Muscle of back (tissue), 11 donors: ENCODE measurements around the gene GSTM3. TPM values are rescaled to one million over a fixed set of nuclear protein-coding genes. Genes with fewer than 3 reads are reported as not detected.
"Not testable (repeated sequence)": the region's sequence is repeated elsewhere in the genome, so short reads cannot be mapped to it uniquely, and the experiment has no call there.

Experiments
- DNase-seq, 3 donors: peaks; one replicate each; pipeline versions ENCODE4 v3.0.0 to v3.0.0-alpha.2; 2013
- polyA plus RNA-seq, 10 donors: library from polyadenylated mRNA; unstranded; fragments of 120-200 nt; gene quantifications; one replicate each; pipeline ENCODE4 v1.2.1, GENCODE V29; 2013; ENCODE audit not compliant: insufficient read length in 10 of 10

Gene GSTM3
- polyA plus RNA-seq, 10 donors = 33.5 to 57.6 (median 43.2) TPM

DNA sequence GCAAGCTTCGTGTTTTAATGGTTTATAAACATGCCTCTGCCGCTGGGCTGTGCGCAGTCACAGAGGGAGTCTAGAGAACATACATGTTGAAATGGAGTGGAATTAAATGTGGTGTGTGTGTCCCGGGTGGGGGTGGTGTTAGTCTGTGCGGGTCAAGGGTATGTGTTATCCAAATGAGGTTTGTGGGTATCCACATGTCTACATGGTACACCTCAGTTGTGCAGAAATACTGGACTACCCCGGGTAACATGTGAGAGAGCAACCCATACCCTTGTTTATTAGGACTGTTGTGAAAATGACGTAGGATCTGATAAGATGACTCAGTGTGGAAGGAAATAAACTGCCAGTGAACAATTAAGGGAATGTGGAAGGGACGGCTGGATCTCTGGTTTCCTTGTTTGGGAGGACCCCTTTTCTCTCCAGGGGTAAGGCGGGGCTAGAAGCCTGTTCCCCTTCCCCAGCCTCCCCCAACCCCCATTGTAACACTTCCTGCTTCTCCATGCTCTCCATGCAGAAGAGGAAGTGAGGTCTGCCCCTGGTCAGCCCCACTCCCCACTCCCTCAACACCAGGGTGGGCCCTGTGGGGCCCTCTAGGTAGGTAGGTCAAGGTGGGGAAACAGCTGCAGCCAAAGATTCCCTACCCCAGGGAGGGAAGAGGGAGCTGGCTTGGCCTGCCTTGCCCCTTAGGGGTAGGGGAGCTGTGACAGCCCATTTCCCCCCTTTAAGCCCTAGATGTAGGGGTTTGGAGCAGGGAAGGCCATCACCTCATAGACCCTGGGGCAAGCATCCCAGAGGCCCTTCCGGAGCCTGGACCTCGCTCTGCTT, 22.2 kb upstream of the GSTM3 start:
- no peak for DNase-seq

DNA sequence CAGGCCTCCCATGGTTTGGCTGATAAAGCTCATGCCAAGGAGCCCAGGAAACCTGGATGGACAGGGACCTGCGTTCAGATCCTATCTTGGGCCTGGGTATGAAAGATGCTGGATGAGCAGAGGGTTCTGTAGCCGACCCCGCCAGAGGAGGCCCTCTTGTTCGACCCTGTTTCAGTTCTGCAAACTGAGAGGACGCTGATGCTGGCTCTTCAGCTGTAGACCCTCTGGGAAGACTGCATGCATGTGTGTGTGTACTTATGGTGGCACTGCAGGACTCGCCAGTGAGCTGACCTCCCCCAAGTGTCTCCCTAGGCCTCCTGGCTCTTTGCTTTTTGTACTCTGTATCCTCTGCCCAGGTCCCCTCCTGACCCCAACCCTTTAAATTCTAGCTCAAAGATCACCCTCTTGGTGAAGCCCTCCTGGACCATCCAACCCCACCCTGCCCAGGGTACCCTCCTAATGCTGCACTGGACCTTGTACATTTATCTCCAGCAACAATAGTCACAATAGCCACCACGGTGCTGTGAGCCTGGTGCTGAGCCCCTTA, 21.3 kb upstream of the GSTM3 start:
- DNase-seq = no peak

DNA sequence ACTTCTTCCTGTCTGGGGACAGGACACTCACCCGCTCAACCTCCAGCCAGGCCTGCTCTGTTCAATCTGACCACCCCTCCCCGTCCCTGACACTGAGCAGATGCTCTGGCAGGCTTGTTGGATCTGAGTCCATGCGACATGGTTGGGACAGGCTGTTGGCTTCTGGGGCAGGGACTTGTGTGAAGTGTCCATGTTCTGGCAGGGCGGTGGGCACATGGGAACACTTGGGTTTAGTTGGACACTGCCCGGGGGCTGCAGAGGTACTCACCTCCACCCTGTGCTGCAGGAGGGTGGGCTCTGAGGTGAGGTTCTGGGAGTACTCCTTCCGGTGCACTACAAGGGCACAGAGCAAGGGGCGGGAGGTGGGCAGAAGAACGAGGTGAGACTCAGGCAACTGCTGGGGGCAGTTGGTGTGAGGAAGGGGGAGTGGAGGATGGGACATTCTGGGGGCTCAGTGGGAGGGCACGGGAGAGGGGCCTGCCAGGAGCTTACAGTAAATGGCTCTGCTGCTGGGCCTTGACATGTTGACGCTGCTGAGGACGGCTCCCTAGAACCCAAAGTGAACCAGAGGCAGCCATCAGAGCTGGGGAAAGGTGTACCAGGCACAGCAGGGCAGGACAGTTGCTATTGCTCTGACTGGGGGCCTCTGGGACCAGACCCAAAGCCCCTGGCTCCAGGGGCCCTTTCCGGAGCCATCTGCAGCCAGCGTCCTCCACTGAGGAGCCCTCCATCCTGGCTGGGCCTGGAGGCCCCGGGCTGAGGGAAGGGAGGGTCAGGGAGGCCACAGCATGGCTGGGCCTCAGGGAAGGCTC, 20.6 kb upstream of the GSTM3 start:
- peak in 1 of 3 donors; percentile 30 for DNase-seq

DNA sequence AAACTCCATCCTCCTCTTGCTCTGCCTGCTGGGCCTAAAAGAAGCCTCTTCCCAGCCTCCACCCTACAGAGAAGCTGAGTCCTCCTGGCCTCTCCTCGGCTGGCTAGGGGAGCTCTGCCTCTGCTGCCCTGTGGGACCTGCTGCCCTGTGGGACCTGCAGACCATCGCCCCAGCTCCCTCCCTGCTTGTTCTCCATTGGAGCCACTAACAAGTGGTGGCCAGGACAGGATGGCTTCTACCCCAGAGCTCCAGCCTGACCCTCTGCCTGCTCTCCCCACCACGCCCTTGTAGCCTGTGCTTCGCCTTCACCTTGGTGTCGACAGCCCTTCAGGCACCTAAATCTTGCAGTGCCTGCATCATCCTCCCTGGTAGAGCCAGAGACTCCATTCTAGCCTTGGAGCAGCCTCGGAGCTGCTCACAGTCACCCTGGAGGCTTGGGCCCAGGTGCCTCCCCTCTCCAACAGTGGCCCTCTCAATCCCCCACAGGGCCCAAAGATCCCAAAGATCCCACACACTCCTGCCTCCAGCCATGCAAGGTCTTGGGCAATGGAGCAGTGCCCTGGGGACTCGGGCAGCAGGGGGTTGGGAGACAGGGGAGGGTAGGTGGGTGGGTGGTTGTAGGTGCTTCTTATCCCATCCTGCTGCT, 19.9 kb upstream of the GSTM3 start:
- DNase-seq = no peak

DNA sequence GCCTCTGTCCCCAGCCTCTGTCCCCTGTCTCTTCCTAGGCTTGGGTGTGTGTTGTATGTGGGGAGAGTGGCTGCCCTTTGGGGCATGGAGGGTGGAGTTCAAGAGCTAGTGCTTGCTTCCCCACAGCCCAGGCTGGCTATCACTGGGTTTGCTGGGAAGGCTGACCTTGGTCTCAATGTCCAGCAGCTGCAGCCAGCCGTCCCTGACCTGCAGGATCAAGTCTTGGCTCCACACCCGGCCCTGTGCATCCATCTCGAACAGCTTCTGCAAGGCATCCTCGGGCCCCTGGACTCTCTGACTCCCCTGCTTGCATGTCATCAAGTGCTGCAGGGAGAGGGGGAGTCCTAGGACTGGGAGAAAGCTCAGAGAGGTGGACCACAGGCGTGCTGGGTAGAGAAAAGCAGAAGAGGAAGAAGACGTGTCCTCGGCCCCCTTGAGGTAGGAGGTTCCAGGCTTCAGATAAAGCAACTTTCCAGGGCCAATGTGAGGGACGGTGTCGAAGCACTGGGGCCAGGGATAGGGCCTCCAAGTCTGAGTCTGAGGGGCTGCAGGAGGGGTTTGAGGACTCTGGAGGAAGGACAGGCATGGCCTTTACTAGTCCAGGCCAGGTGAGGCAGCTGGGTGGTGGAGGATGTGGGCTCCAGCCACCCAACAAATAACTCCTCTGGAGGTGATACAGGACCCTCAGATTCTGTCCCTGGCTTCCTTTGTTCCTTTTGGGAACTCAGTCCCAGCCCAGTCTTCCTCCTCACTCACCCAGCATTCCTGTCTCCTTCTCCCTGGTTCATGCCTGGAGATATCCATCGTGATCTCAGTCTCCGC, 18.9 kb upstream of the GSTM3 start:
- no peak for DNase-seq

DNA sequence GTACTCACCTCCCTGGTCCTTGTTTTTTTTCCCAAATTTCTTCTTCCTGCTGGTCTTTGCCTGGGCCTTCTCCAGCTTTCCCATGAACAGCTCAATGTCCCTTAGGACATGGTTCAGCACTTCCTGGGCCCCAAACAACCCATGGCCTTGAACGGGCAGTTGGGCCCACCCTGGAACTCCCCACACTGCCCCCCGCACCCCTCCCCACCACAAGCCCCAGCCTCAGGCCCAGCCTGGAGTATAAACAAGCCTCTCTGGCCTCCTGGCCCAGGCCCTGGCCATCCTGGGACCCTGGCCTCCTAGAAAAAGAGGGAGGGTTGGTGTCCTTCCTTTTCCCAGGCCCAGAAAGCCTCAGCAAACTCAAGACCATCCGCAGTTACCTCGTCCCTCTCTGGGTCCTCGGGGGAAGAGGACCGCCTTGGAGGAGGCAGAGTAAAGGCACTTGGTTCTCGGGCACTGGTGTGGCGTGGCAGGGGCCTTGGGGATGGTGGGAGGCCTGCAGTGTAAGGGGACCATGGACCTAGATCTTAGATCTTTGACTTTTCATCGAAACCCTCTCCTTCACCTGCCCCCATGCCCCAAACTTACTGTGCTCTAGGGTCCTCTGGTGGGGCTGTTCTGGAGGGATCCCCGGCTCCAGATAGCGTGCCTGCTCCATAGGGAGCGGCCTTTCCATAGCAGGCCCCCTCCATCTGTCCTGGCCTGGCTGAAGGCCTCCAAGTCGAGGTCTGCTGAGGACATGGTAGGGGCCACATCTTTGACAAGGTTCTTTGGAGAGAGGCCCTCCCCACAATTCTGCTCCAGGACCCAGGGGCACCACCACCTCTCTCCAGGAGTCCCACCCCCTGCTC, 17.3 kb upstream of the GSTM3 start:
- DNase-seq = no peak

DNA sequence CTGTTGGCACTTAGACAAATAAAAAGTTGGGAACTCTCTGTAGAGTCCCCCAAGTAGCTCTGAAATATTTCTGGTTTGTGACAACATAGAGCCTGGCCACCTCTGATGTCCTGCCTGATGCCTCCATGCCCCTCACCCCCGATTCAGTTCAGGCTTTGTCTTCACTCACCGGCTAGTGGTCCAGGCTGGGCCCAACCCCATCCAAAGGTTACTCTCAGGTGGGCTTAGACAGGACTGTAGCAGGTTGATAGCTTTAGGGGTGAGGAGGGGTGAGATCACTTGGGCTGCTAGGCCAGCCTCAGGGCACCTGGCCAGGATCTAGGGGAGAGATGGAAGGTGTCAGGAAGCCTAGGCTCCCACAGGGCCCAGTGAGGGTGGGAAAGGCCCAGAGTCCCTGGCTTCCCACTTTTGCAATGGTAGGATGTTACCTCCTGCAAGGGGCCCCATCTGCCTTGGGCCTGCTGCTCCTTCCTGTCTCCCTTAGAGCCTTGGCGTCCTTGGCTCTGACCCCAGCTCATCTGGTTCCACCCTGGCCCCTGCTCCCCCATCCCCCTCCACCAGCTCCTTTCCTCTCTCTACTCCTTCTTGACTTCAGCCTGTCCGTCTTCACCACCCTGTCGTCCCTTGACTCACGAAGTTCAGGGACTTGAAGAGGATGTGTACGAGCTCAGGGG, 16.1 kb upstream of the GSTM3 start:
- DNase-seq = no peak

DNA sequence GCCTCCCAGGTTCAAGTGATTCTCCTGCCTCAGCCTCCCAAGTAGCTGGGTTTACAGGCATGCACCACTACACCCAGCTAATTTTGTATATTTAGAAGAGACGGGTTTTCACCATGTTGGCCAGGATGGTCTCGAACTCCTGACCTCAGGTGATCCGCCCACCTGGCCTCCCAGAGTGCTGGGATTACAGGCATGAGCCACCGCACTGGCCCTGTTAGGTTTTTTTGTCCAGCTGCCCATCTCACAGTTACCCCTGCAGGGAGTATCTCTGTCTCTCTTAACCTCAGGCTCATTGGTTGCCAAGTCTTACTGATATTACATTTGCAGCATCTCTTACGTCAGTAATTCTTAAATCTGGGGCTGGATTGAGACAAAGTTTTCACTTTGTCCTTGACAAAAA, 15.5 kb upstream of the GSTM3 start:
- not testable (repeated sequence) for DNase-seq

DNA sequence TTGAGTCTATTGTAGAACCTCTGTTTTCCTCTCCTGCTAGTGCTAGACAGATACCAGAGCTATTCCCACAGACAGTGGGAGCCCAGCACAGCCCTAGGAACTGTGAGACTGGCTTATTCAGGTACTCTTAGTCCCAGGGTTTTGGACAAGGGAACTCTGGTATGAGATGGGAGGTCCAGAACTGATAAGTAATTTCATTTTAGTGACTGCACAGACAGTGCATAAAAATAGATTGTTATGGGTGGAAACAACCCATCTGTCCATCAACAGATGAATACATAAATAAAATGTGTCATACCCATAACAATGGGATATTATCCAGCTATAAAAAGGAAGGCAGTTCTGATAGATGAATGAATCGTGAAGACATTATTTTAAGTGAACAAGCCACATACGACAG, 13.9 kb upstream of the GSTM3 start:
- DNase-seq = no peak

DNA sequence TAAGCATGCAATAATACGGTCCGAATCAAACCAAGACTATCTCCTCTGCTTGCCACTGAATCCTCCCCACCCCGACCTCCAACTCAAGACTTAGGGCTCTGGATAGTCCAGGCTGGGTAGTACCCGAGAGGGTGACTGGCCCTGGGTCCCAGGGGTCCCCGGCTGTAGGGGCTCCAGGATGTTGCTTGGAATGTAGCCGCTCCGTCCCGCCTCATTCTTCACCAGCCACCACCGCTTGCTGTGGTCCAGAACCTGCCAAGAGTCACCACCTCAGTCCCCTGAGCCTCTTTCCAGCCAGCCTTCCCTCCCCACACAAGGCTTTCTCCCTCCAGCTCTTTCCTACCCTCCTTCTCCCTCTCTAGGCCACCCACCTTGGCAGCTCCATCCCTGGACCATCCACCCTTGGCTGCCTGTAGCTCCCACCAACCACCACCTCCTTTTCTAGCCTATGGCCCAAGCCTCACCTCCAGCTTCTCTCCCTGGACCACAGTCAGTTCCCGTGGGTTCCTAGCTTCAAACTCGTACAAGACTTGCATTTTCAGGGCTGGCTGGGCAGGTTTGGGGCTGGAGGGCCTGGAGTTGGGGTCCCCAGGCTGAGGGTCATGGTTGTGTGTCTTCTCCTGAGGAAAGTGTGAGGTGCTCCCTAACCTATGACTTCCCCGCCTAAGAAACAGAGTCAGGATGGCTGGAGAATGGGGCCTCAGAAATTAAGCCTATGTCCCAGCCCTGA, 10.9 kb upstream of the GSTM3 start:
- DNase-seq = no peak

DNA sequence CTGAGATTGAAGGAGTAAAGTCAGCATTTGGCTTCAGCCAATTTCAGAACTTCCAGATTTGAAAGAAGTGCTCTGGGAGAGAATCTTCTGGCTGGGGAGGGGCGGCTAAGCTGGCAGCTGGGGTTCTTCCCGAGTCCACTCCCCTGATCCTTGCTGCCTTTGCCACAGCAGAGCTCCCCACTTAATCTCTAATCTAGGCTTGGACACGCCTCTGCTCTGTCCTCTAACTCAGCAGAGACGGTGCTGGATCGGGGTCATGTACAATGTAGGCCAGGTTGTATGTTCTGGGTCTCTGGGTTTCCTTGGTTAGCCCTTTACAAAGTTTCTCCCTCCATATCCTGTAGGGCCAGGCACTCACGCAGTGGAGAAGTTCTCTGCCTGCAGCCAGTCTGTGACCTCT, 10.1 kb upstream of the GSTM3 start:
- no peak for DNase-seq

DNA sequence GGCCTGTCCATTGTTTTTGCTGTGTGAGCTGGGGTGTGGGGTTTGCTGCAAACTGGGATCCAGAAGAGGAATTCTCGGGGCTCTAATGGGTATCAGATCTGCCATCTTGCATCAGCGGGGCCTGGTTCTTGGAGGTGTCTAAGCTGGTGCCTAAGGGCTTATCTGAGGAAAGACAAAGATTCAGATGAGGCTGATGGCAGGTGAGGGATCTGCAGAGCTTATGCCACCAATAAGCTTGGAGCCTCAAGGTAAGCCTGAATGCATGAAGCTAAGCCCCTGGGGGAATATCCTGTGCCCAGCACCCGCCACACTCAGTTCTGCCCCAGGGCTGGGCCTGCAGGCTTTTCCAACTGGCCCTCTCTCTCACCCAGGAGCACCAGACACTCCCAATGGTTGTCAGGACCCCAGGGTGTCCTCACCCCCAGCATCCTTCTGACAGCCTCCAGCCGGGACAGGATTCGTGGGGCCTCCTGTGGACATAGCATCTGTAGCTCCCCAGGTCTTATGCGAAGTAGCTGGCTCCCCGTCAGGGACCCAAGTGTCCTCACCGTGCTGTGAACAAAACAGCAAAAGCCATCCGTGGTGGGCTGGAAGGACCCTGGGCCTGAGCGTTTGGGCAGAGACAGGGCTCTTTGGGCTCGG, 9.5 kb upstream of the GSTM3 start:
- no peak for DNase-seq

DNA sequence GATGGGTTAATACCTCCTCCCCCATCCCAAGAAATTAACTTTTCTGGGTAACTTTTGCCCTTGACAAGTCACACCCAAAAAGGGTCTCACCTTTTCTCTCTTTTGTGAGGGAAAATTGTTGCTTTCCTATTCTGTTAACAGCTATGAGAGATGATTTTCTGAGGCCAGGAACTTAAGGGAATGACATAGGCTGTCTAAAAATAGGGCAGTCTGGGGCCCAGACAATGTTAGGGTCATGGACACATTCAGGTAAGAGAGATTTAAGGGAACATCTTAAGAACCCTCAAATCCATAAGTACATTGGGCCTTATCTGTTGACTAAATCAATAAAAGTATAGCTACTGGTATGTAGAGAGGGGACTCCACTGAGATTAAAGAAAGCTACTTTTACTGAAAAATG, 8.4 kb upstream of the GSTM3 start:
- DNase-seq = no peak

DNA sequence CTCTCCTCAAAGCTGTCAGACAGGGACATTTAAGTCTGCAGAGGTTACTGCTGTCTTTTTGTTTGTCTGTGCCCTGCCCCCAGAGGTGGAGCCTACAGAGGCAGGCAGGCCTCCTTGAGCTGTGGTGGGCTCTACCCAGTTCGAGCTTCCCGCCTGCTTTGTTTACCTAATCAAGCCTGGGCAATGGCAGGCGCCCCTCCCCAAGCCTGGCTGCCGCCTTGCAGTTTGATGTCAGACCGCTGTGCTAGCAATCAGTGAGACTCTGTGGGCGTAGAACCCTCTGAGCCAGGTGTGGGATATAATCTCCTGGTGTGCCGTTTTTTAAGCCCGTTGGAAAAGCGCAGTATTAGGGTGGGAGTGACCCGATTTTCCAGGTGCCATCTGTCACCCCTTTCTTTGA, 7.5 kb upstream of the GSTM3 start:
- not testable (repeated sequence) for DNase-seq

DNA sequence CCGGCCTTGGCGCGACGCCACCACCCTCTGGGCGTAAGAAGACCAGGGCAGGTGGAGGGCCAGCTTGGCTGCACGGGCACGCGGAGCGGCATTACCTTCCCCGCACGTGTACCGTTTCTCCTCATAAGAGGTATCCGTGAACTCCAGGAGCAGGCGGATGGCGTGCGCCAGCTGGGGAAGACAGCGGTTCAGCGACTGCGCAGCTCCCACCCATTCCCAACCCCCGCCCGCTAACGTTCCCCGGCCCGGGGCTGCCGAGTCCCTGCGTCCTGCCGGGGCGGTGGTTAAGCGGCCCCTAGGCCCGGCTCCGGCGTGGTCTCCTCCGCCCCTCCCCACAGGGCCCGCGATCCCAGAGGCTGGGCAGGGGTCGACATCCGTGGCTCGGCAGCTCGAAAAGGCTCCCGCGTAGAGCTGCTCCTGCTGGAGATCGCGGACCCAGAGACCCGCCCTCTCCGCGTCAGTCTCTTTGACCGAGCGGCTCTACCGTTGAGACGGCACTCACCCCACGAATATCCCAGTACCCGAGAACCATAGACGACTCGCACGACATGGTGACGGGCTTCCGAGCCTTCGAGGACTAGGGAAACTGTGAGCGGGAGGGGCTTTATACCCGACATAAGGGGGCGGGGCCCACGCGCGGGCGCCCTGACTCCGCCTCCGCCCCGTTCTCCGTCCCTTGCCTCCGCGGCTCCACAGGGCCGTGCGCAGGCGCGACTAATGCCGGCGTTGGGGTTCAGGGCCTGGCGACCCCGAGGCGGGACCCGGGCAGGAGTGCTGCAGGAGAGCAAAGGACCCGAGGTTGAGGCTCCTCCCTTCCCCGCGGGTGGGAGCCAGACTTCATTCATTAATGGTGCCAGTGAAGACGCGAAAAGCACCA, 862 bp downstream of the GSTM3 start:
- DNase-seq = peak; percentile 66 to 94 (median 84)

DNA sequence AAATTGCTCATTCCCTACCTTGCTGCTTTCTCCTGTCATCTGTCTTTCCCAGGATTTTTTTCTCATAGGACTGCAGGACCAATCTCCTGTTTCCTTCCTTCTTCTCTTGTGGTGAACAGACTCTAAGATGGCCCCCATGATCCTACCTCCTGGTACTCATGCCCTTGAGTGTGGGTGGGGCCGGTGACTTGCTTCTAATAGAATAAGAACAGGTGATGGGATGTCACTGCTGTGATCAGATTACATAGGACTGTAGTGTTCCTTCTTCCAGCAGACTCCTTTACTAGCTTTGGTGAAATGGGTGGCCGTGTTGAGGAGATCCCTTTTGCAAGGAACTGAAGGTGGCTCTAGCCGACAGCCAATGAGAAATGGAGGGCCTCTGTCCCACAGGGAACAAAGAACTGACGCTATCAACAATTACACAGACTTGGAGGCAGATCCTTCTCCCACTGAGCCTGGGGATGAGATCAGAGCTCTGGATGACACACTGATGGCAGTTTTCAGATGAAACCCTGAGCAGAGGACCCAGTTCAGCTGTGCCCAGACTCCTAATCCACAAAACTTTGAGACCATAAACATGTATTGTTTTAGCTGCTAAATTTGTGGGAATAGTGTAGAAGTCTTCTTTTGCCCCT, 7.5 kb downstream of the GSTM3 start:
- DNase-seq = no peak

DNA sequence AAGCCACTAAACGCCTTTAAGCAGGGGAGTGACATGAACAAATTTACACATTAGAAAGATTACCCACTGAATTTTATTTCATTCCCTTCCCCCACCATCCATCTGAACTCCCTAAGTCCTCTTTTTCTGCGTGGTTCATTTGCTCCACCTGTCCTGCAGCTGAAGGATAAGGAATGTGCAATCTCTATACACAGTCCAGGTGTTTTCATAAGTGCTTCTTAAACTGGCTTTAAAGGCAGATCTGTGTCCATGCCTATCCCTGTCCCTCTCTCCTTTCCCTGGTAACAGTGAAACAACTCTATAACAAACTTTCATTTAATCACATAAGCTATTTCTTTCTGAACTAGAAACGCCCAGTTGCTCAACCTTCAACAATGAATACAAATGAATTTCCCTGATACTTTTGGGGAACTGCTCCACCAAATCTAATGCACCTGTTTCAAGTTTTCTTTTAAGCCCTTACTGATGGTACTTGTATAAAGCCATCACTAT, 8.4 kb downstream of the GSTM3 start:
- DNase-seq = no peak
